GM12878 (cell line): ENCODE measurements around the gene ZBTB16. TPM values are rescaled to one million over a fixed set of nuclear protein-coding genes. Genes with fewer than 3 reads are reported as not detected.

ENCODE experiments used
- ATAC-seq: fragments of 200-7000 bp; cut with Tn5 transposase; 3 replicates; pipeline ENCODE4 v1.9.1; 2020; ENCODE audit warnings: mild to moderate bottlenecking, moderate library complexity
- BruUV-seq: library from RNA; stranded (reverse); fragments of 400-500 nt; replicated peaks from 2 replicates; lab custom pipeline; 2021; lab: Mats Ljungman, UMichigan
- CTCF ChIA-PET: fragments of 300-600 bp; sonication (Branson Sonifier 250); formaldehyde crosslinking; extraction: SDS; loops from one replicate; lab custom pipeline; 2021; ENCODE audit warnings: inconsistent platforms; lab: Yijun Ruan, JAX
- POLR2A ChIA-PET: fragments of 350-600 bp; formaldehyde crosslinking; extraction: SDS; loops from one replicate; lab custom pipeline; 2021; ENCODE audit warnings: inconsistent platforms; lab: Charles Lee
- RAD21 ChIA-PET: fragments of 300-600 bp; sonication (Branson Sonifier 250); formaldehyde crosslinking; loops from one replicate; lab custom pipeline; 2023; ENCODE audit warnings: antibody characterized with exemption; ENCODE audit not compliant: unreplicated experiment; lab: Charles Lee
- SMC1A ChIA-PET: fragments of 300-600 bp; sonication (Branson Sonifier 250); formaldehyde crosslinking; loops from one replicate; lab custom pipeline; 2023; ENCODE audit not compliant: unreplicated experiment, uncharacterized antibody; lab: Charles Lee
- DNase-seq: peaks from one replicate; pipeline ENCODE4 v3.0.0-alpha.2; 2011; ENCODE audit warnings: low read depth, low spot score
- FAIRE-seq: peaks from 3 replicates; lab custom pipeline; 2011; peaks lifted over from hg19 to GRCh38; lab: Jason Lieb, UNC
- H2AFZ ChIP-seq: 2 replicates; pipeline ENCODE4 v1.6.0; 2011; ENCODE audit warnings: low read depth, low read length, control low read depth; ENCODE audit not compliant: control insufficient read depth
- H3K27ac ChIP-seq: 2 replicates; pipeline ENCODE4 v1.5.1; 2011; ENCODE audit warnings: control low read depth; ENCODE audit not compliant: control insufficient read depth, insufficient read depth
- H3K27me3 ChIP-seq, 2 experiments: replicated peaks in 1 of 2; 2 replicates each; pipeline versions ENCODE4 v1.6.0 to v1.6.1; 2011; ENCODE audit warnings: low read length in 1 of 2; ENCODE audit not compliant: control insufficient read depth in 2 of 2, insufficient read depth in 2 of 2
- H3K36me3 ChIP-seq, 2 experiments: 2 replicates each; pipeline ENCODE4 v1.5.1; 2011; ENCODE audit warnings: low read length in 1 of 2; ENCODE audit not compliant: control insufficient read depth in 2 of 2, insufficient read depth in 2 of 2
- H3K4me1 ChIP-seq: 2 replicates; pipeline ENCODE4 v1.6.1; 2011; ENCODE audit warnings: mild to moderate bottlenecking, low read length, moderate library complexity, mixed read lengths; ENCODE audit not compliant: control insufficient read depth, insufficient read depth
- H3K4me2 ChIP-seq: 2 replicates; pipeline ENCODE4 v1.6.0; 2011; ENCODE audit warnings: control low read depth; ENCODE audit not compliant: control insufficient read depth, insufficient read depth
- H3K4me3 ChIP-seq: fragments of 200-600 bp; sonication (generic); 2 replicates; pipeline ENCODE4 v1.5.1; 2016
- H3K79me2 ChIP-seq: 2 replicates; pipeline ENCODE4 v1.6.0; 2011; ENCODE audit warnings: low read length; ENCODE audit not compliant: control insufficient read depth, insufficient read depth
- H3K9ac ChIP-seq: 2 replicates; pipeline ENCODE4 v1.8.0; 2011; ENCODE audit warnings: low read length, control low read depth, mixed read lengths; ENCODE audit not compliant: control insufficient read depth, insufficient read depth
- H3K9me3 ChIP-seq: replicated peaks from 3 replicates; pipeline ENCODE4 v1.5.1; 2011; ENCODE audit warnings: mild to moderate bottlenecking, low read length; ENCODE audit not compliant: control insufficient read depth, insufficient read depth
- H4K20me1 ChIP-seq: 2 replicates; pipeline ENCODE4 v1.6.0; 2011; ENCODE audit not compliant: control insufficient read depth, insufficient read depth
- CBX5 ChIP-seq: sonication (generic); IDR thresholded peaks from 2 replicates; pipeline ENCODE4 v1.6.1; 2016; ENCODE audit warnings: low read depth, moderate library complexity, mild to moderate bottlenecking, inconsistent platforms
- CREM ChIP-seq: IDR thresholded peaks from 2 replicates; pipeline ENCODE4 v1.6.1; 2014; ENCODE audit warnings: antibody characterized with exemption, low read depth
- GATAD2B ChIP-seq: fragments of 450-650 bp; conservative IDR thresholded peaks from 2 replicates; pipeline ENCODE4 v1.6.1; 2017; ENCODE audit warnings: low read depth, mild to moderate bottlenecking, moderate library complexity
- SMAD5 ChIP-seq: IDR thresholded peaks from 2 replicates; pipeline ENCODE4 v1.6.1; 2016; ENCODE audit warnings: antibody characterized with exemption, low read depth
- WGBS: methylation state at CpG from one replicate; pipeline ENCODE4 v1.1.6; 2016; ENCODE audit warnings: low lambda C conversion rate; ENCODE audit not compliant: insufficient replicate concordance, insufficient coverage; ENCODE audit errors: missing lambda C conversion rate; 5-methylcytosine and 5-hydroxymethylcytosine counted together
- in situ Hi-C: fragments of 300-500 bp; cut with MboI; formaldehyde crosslinking; loops from 9 replicates; pipeline ENCODE4 v1.14.3; 2018; ENCODE audit warnings: mixed read lengths
- intact Hi-C: fragments of 100-400 bp; cut with micrococcal nuclease; formaldehyde crosslinking; loops from one replicate; pipeline ENCODE4 v1.14.2; 2022; ENCODE audit not compliant: unreplicated experiment
- polyA plus RNA-seq, 11 experiments: library from polyadenylated mRNA; depleted of rRNA in 4 of 11; unstranded in 6 of 11; stranded (reverse) in 5 of 11; fragments of >200 nt; fragmentation: Nextera tagmentation in 4 of 11; fragmentation: Illumina TruSeq in 1 of 11; extraction: Ambion mirVana in 4 of 11; extraction: Trizol in 1 of 11; gene quantifications; 1 replicate in 1 of 11; 2 replicates in 10 of 11; pipeline versions ENCODE4 v1.2.1 to v1.2.3, GENCODE V29; 2011 to 2016; ENCODE audit warnings: inconsistent platforms in 2 of 11, missing spikeins in 2 of 11, low read depth in 1 of 11
- total RNA-seq, 4 experiments: library from RNA; depleted of rRNA in 3 of 4; stranded (reverse); fragments of >200 nt in 3 of 4; fragmentation: Illumina TruSeq in 1 of 4; extraction: Trizol in 1 of 4; gene quantifications; 2 replicates each; pipeline versions ENCODE4 v1.2.1 to v1.2.3, GENCODE V29; 2013 to 2021
- TF ChIP-seq, protein P1 (sequence below): IDR thresholded peaks from 2 replicates; pipeline ENCODE4 v1.6.1; 2012; ENCODE audit warnings: low read depth, low read length, improper control_type of control experiment
- TF ChIP-seq, protein P2 (sequence below): fragments of 450-650 bp; formaldehyde crosslinking; IDR thresholded peaks from 2 replicates; pipeline ENCODE4 v1.5.0; 2022; ENCODE audit warnings: mild to moderate bottlenecking, missing genetic modification characterization

The ZBTB16 gene
- total and polyA plus RNA-seq, 10 of the 15 experiments (the other 5 are each of a cell fraction or from before 2014, with no cell fraction given), result 0.38 TPM; not detected in 9

DNA sequence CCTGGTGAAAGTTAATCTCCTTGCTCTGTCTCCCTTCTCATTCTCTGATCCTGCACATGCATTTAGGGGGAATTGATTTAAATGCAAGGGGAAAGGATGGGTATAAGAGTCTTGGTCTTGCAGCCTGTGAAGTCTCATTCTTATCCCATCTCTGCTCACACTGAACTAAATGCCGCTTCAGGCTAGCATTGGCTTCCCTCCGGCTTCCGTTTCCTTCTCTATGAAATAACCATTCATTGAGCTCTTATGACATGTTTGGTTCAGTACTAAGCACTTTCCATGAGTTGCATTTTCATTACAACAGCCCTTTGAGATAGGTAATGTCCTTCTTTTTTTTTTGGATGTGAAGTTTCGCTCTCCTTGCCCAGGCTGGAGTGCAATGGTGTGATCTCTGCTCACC lies 5.6 kb downstream of the ZBTB16 start (continued):
- TF ChIP-seq, protein P1, sequence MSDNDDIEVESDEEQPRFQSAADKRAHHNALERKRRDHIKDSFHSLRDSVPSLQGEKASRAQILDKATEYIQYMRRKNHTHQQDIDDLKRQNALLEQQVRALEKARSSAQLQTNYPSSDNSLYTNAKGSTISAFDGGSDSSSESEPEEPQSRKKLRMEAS, result no peak
- TF ChIP-seq GATAD2B (no peak), SMAD5 (no peak), CBX5 (no peak)

DNA sequence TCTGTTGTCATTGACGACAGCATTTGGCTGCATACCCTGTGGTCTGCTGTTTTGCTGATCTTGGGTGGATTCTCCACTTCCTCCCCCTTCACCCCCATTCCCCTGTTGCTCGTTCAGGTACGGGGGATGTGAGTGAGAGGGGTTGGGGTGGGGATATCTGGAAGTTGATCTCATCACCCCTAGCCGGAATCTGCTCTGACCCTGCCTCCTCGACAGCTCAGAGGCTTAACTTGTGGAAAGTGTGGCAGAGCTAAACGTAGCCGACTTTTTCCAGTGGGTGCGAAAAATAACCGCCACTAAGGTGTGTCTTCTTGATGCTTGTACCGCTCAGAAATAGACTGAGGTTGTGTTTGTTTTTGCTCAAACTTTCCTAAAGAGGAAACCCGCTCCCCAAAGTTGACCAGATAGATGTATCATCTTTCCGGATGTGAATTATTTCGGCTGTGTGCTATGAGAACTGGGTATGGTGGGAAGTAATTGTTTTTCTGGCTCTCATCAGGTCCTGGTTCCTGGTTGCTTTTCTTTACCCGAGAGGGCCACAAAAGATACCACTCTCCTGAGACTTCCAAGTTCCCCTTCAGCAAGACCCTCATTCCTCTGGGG lies 6.6 kb downstream of the ZBTB16 start:
- Histone ChIP-seq H3K79me2 (no peaks in the 10 kb centered on the region), H3K27me3 (peaks cover 5% of the 10 kb centered on the region in 2 experiments), H3K4me1 (no peaks in the 10 kb centered on the region), H4K20me1 (no peaks in the 10 kb centered on the region), H3K36me3 (no peaks in the 10 kb centered on the region), H3K9me3 (no peaks in the 10 kb centered on the region), H2AFZ (no peak overlapping the region), H3K27ac (no peak overlapping the region), H3K4me2 (no peak overlapping the region), H3K9ac (no peak overlapping the region), H3K4me3 (no peak overlapping the region)
- no peak for DNase-seq
- POLR2A ChIA-PET, result no interaction called here
- TF ChIP-seq, protein P2, sequence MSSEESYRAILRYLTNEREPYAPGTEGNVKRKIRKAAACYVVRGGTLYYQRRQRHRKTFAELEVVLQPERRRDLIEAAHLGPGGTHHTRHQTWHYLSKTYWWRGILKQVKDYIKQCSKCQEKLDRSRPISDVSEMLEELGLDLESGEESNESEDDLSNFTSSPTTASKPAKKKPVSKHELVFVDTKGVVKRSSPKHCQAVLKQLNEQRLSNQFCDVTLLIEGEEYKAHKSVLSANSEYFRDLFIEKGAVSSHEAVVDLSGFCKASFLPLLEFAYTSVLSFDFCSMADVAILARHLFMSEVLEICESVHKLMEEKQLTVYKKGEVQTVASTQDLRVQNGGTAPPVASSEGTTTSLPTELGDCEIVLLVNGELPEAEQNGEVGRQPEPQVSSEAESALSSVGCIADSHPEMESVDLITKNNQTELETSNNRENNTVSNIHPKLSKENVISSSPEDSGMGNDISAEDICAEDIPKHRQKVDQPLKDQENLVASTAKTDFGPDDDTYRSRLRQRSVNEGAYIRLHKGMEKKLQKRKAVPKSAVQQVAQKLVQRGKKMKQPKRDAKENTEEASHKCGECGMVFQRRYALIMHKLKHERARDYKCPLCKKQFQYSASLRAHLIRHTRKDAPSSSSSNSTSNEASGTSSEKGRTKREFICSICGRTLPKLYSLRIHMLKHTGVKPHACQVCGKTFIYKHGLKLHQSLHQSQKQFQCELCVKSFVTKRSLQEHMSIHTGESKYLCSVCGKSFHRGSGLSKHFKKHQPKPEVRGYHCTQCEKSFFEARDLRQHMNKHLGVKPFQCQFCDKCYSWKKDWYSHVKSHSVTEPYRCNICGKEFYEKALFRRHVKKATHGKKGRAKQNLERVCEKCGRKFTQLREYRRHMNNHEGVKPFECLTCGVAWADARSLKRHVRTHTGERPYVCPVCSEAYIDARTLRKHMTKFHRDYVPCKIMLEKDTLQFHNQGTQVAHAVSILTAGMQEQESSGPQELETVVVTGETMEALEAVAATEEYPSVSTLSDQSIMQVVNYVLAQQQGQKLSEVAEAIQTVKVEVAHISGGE (CRISPR knock-in tag), result no peak
- TF ChIP-seq CREM, result no peak
- SMC1A ChIA-PET, result no interaction called here
- RAD21 ChIA-PET, result no interaction called here
- 46% methylated on average over 14 of the region's 14 CpGs for WGBS
- BruUV-seq, result no TSS peak
- ATAC-seq, result no peak
- CTCF ChIA-PET, result no interaction called here
- in situ Hi-C loops, result no loop called here
- no peak for FAIRE-seq
- intact Hi-C loops, result no loop called here
